Fibroblast of pulmonary artery (primary cell): ENCODE data around the gene ZNF473.

Experiments used
- DNase-seq: peaks from one replicate; pipeline ENCODE4 v3.0.0-alpha.2; 2010; ENCODE audit warnings: low read depth
- H3K4me3 ChIP-seq: replicated peaks from 2 replicates; pipeline ENCODE4 v1.5.1; 2011; ENCODE audit warnings: low read depth, mild to moderate bottlenecking, control low read depth, low read length, moderate library complexity
- TF ChIP-seq, protein P1 (sequence below): IDR thresholded peaks from 2 replicates; pipeline ENCODE4 v1.5.1; 2011; ENCODE audit warnings: mild to moderate bottlenecking, control low read depth, low read length, inconsistent platforms; ENCODE audit errors: missing control alignments

Gene ZNF473

DNA sequence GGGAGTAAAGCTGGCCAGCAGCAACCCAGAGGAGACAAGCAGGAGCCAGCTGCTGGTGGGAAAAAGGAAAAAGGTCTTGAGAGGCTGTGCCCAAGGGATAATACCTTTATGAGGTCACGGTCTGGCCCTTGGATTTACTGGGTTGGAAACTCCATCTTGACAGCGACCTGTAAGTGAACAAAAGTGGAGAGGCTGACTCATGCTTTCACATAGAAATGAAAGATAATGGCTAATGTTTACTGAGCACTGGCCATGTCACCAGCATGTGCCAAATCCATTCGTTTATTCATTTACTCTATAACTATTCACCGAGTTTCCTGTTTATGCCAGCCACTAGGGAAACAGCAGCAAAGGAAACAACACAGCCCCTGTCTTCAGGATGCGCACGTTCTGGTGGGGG is 5.3 kb upstream of the ZNF473 start:
- TF ChIP-seq, protein P1, sequence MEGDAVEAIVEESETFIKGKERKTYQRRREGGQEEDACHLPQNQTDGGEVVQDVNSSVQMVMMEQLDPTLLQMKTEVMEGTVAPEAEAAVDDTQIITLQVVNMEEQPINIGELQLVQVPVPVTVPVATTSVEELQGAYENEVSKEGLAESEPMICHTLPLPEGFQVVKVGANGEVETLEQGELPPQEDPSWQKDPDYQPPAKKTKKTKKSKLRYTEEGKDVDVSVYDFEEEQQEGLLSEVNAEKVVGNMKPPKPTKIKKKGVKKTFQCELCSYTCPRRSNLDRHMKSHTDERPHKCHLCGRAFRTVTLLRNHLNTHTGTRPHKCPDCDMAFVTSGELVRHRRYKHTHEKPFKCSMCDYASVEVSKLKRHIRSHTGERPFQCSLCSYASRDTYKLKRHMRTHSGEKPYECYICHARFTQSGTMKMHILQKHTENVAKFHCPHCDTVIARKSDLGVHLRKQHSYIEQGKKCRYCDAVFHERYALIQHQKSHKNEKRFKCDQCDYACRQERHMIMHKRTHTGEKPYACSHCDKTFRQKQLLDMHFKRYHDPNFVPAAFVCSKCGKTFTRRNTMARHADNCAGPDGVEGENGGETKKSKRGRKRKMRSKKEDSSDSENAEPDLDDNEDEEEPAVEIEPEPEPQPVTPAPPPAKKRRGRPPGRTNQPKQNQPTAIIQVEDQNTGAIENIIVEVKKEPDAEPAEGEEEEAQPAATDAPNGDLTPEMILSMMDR: no peak
- no peak for DNase-seq
- no peak overlapping the region for H3K4me3 ChIP-seq

DNA sequence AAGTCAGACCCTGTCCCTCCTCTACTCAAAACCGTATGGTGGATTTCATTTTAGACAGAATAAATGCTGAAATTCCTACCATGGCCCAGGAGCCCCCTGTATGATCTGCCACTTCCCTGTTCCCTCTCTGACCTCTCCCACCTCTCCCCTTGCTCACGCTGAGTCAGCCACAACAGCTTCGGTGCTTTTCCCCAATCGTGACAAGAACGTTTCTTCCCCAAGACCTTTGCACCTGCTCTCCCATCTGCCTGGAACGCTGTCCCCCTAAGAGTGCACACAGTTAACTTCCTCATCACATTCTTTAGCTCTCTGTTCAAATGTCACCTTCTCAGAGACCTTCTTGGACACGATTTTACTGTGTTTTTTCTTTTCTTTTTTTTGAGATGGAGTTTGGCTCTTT is 3.0 kb upstream of the ZNF473 start:
- TF ChIP-seq, protein P1: no peak
- H3K4me3 ChIP-seq: no peak overlapping the region
- no peak for DNase-seq

DNA sequence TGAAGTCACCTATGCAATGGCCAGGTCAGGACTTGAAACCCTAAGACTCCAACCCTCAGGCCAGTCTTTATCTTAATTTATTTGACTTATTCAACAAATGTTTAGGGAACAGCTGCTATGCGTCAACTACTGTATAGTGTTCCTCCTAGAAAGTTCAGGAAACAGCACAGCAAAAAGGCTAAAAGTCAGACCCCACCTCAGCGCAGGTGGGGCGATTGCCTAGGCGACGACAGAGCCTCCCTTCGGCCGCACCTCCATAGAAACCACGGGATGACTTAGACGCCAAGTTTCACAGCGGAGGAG is 1.1 kb upstream of the ZNF473 start:
- DNase-seq: peak; percentile 49
- H3K4me3 ChIP-seq: peak overlapping the region; percentile 99
- TF ChIP-seq, protein P1: no peak

DNA sequence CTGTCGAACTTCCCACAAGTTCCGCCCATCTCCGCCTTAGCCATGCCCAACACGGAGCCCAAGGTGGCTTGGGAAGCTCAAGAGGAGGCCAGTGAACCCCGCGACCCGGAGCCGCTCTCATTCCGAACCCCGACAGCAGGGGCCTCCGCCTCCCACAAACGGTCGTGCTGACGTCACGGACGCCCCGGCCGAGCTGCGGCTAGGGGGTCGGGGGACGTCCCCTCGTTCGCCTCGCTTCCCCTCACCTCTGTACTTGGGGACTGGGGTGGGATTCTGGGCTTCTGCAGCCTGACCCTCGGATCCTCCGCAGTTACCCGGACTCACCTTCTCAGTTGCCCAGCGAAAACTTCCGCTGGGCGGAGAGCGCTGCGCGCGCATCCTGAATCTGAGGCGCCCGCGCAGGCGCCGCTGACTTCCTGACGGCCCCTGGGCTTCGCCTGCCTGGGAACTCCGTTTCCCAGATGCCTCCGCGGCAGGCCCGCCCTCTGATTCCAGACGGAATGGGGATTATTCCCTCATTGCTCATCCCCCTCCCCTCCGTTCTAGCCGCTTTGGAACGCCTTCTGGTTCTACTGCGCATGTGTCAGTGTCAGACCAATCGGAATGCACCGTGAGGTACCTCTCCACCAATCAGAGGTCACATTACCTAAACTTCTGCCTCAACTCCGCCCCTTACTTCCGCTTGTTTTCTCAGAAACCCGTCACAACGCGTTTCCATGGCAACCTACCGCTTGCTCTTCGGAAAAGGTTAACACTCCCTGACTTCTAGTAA is 597 bp upstream of the ZNF473 start, which contains the start of gene VRK3:
VRK3 (minus strand) TSS at position 351 of the 772 bp plus-strand sequence. CDS start 9,210 bp downstream, outside the sequence.
- H3K4me3 ChIP-seq: peak within 1 kb of the TSS; percentile 99
- peak; percentile 100 for DNase-seq
- TF ChIP-seq, protein P1: no peak

DNA sequence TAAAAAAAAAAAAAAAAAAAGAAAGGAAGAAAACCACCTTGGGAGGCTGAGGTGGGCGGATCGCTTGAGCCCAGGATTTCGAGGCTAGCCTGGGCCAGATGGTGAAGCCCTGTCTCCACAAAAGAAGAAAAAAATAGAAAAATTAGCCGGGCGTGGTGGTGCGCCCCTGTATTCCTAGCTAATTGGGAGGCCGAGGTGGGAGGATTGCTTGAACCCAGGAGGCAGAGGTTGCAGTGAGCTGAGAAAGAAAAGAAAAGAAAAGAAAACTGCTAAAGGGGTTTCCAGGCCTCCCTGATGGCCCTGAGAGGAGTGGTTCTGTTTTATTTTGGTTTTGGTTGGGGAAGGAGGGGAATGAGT is 723 bp downstream of the ZNF473 start:
- TF ChIP-seq, protein P1: no peak
- peak overlapping the region; percentile 99 for H3K4me3 ChIP-seq
- no peak for DNase-seq

DNA sequence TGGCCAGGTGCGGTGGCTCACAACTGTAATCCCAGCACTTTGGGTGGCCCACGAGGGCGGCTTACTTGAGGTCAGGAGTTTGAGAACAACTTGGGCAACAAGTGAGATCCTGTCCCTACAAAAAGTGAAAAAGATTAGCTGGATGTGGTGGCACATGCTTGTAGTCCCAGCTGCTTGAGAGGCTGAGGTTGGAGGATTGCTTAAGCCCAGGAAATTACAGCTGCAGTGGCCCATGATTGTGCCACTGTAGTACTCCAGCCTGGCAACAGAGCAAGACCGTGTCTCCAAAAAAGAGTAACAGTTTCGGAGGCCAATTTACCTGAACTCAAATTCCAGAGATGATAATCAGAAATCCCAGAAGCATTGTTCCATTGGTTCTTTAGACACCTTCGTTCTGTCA is 4.4 kb downstream of the ZNF473 start:
- TF ChIP-seq, protein P1: no peak
- no peak overlapping the region for H3K4me3 ChIP-seq
- no peak for DNase-seq

DNA sequence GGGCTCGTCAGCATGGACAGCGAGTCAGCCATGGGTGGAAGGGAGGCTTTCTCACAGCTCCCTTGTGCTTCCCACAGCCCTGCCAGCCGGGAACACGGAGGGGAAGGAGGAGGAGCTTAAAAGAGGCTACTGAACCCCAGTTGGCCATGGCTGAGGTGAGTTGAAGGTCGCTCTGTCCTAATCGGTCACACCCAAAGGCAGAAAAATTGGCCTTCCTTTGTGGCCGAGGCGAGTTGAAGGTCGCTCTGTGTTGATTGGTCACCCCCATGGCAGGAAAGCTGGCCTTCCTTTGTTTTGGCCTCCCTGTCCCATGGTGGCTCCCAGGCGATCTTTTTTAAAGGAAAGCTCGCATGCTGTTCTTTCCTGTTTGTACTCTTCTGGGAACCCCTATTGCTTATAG is 5.1 kb downstream of the ZNF473 start:
- no peak overlapping the region for H3K4me3 ChIP-seq
- TF ChIP-seq, protein P1: no peak
- no peak for DNase-seq
